ENCODE measurements around the gene ACACB. TPM values are rescaled to one million over a fixed set of nuclear protein-coding genes. Genes with fewer than 3 reads are reported as not detected.

ACACB gene
- total RNA-seq, 1 experiment from 2014 or later = 21.7 TPM

- no peaks in the 10 kb centered on the region for H3K27me3 ChIP-seq (ENCODE audit: low read length)
- H3K27ac ChIP-seq (ENCODE audit: low read length) = no peak overlapping the region
- no peaks in the 10 kb centered on the region for H3K9me2 ChIP-seq (replicated peaks; ENCODE audit: low read length)
- CTCF ChIA-PET = no interaction called here
- TF ChIP-seq CTCF (conservative IDR thresholded peaks at IDR 0.05; ENCODE audit: low read depth, low read length) (no peak), EZH2phosphoT487 (IDR thresholded peaks at IDR 0.05; ENCODE audit: borderline replicate concordance, low read length) (no peak), EZH2 (IDR thresholded peaks at IDR 0.05; ENCODE audit: low read length, unreplicated experiment) (no peak)
- peaks cover 16% of the 10 kb centered on the region for H3K4me1 ChIP-seq (ENCODE audit: insufficient read depth, low read length)
- no peaks in the 10 kb centered on the region for H3K9me3 ChIP-seq (ENCODE audit: low read length)
- ATAC-seq (no peak), DNase-seq (no peak)
- intact Hi-C loops (cut with micrococcal nuclease) = no loop called here
- no peaks in the 10 kb centered on the region for H3F3A ChIP-seq (ENCODE audit: low read length, unreplicated experiment)
- peaks cover 39% of the 10 kb centered on the region for H3K36me3 ChIP-seq (ENCODE audit: low read depth, low read length)
- TSS peak; percentile 7 for BruUV-seq (replicated peaks)
- no peaks in the 10 kb centered on the region for H4K20me1 ChIP-seq (ENCODE audit: low read length)
- H3K4me3 ChIP-seq (ENCODE audit: low read length) = no peak overlapping the region
- POLR2A ChIA-PET (ENCODE audit: unreplicated experiment) = no interaction called here
- H2AFZ ChIP-seq (ENCODE audit: low read length) = no peak overlapping the region
- no peak overlapping the region for H3K9ac ChIP-seq (ENCODE audit: low read length)
- peaks cover 6% of the 10 kb centered on the region for H3K79me2 ChIP-seq (ENCODE audit: low read length)
- no peak overlapping the region for H3K4me2 ChIP-seq (ENCODE audit: low read length)
Observed at GRCh38 chr12:109085590-109085989, 30.8 kb upstream of the ACACB start.

- Histone ChIP-seq H3K27ac (ENCODE audit: low read length) (no peak overlapping the region), H3F3A (ENCODE audit: low read length, unreplicated experiment) (no peaks in the 10 kb centered on the region), H3K9ac (ENCODE audit: low read length) (no peak overlapping the region), H3K4me2 (ENCODE audit: low read length) (no peak overlapping the region), H3K27me3 (ENCODE audit: low read length) (no peaks in the 10 kb centered on the region), H3K9me3 (ENCODE audit: low read length) (no peaks in the 10 kb centered on the region), H3K79me2 (ENCODE audit: low read length) (peaks cover 21% of the 10 kb centered on the region), H3K9me2 (replicated peaks; ENCODE audit: low read length) (no peaks in the 10 kb centered on the region), H2AFZ (ENCODE audit: low read length) (no peak overlapping the region), H3K36me3 (ENCODE audit: low read depth, low read length) (peaks cover 30% of the 10 kb centered on the region), H4K20me1 (ENCODE audit: low read length) (no peaks in the 10 kb centered on the region), H3K4me3 (ENCODE audit: low read length) (no peak overlapping the region), H3K4me1 (ENCODE audit: insufficient read depth, low read length) (peaks cover 29% of the 10 kb centered on the region)
- POLR2A ChIA-PET (ENCODE audit: unreplicated experiment) = no interaction called here
- intact Hi-C loops (cut with micrococcal nuclease) = no loop called here
- DNase-seq (no peak), ATAC-seq (peak; percentile 41; the same call in 1 of the 2 replicates)
- no TSS peak for BruUV-seq (replicated peaks)
- CTCF ChIA-PET = interaction anchor here (0.6 kb wide), 1 partner anchor 94 kb away, joined by 3 read pairs; no protein-coding TSS in a partner anchor
- TF ChIP-seq CTCF (conservative IDR thresholded peaks at IDR 0.05; ENCODE audit: low read depth, low read length) = no peak
- TF ChIP-seq EZH2phosphoT487 (IDR thresholded peaks at IDR 0.05; ENCODE audit: borderline replicate concordance, low read length) = no peak
- TF ChIP-seq EZH2 (IDR thresholded peaks at IDR 0.05; ENCODE audit: low read length, unreplicated experiment) = no peak
Observed at GRCh38 chr12:109087250-109087649, 29.1 kb upstream of the ACACB start.

- Histone ChIP-seq H3F3A (ENCODE audit: low read length, unreplicated experiment) (no peaks in the 10 kb centered on the region), H3K9ac (ENCODE audit: low read length) (no peak overlapping the region), H3K27me3 (ENCODE audit: low read length) (no peaks in the 10 kb centered on the region), H2AFZ (ENCODE audit: low read length) (no peak overlapping the region), H3K79me2 (ENCODE audit: low read length) (peaks cover 31% of the 10 kb centered on the region), H3K36me3 (ENCODE audit: low read depth, low read length) (peaks cover 30% of the 10 kb centered on the region), H3K9me2 (replicated peaks; ENCODE audit: low read length) (no peaks in the 10 kb centered on the region), H3K4me1 (ENCODE audit: insufficient read depth, low read length) (peaks cover 42% of the 10 kb centered on the region), H3K4me3 (ENCODE audit: low read length) (no peak overlapping the region), H3K9me3 (ENCODE audit: low read length) (no peaks in the 10 kb centered on the region), H4K20me1 (ENCODE audit: low read length) (no peaks in the 10 kb centered on the region), H3K27ac (ENCODE audit: low read length) (no peak overlapping the region), H3K4me2 (ENCODE audit: low read length) (no peak overlapping the region)
- ChIA-PET POLR2A (ENCODE audit: unreplicated experiment) (interaction anchor here (0.6 kb wide), 1 partner anchor 12 kb away, joined by 3 read pairs; no protein-coding TSS in a partner anchor), CTCF (no interaction called here)
- intact Hi-C loops (cut with micrococcal nuclease) = no loop called here
- no peak for DNase-seq
- no TSS peak for BruUV-seq (replicated peaks)
- 0 out of 2 replicates have a peak, but pooled peaks have one; percentile 10 for ATAC-seq
- TF ChIP-seq EZH2 (IDR thresholded peaks at IDR 0.05; ENCODE audit: low read length, unreplicated experiment) (no peak), CTCF (conservative IDR thresholded peaks at IDR 0.05; ENCODE audit: low read depth, low read length) (no peak), EZH2phosphoT487 (IDR thresholded peaks at IDR 0.05; ENCODE audit: borderline replicate concordance, low read length) (no peak)
Observed at GRCh38 chr12:109088818-109089217, 27.6 kb upstream of the ACACB start.
